ENCODE measurements around the gene SCYGR3.
"Not testable (repeated sequence)": the region's sequence is repeated elsewhere in the genome, so short reads cannot be mapped to it uniquely, and the experiment has no call there.

The SCYGR3 gene

GRCh38 chr2:227612546-227613271 is 1.9 kb downstream of the SCYGR3 start:
- DNase-seq: no peak

GRCh38 chr2:227610123-227610522 is 4.5 kb downstream of the SCYGR3 start:
- DNase-seq: no peak

GRCh38 chr2:227608561-227609338 is 5.9 kb downstream of the SCYGR3 start:
- no peak for DNase-seq

- DNase-seq: no peak
These were observed 6.7 kb downstream of the SCYGR3 start for GRCh38 chr2:227607941-227608340.

GRCh38 chr2:227606476-227606875 is 8.2 kb downstream of the SCYGR3 start:
- DNase-seq: no peak

GRCh38 chr2:227602358-227602757 is 12.3 kb downstream of the SCYGR3 start:
- no peak for DNase-seq

GRCh38 chr2:227598835-227599503 is 15.7 kb downstream of the SCYGR3 start, which contains the start of gene SCYGR2:
Gene SCYGR2, plus strand, starts transcription at chr2:227598893. Its CDS starts 0 bp downstream, at chr2:227598893.
- not testable (repeated sequence) for DNase-seq

GRCh38 chr2:227597998-227598397 is 16.6 kb downstream of the SCYGR3 start:
- no peak for DNase-seq

- no peak for DNase-seq
These were observed 17.6 kb downstream of the SCYGR3 start for GRCh38 chr2:227597036-227597435.

- no peak for DNase-seq
These were observed 18.8 kb downstream of the SCYGR3 start for GRCh38 chr2:227595797-227596196.

- DNase-seq: no peak
These were observed 21.8 kb downstream of the SCYGR3 start for GRCh38 chr2:227592694-227593387.

GRCh38 chr2:227582369-227582768 is 32.3 kb downstream of the SCYGR3 start:
- DNase-seq: no peak

- no peak for DNase-seq
These were observed 34.8 kb downstream of the SCYGR3 start for GRCh38 chr2:227579791-227580190.

- DNase-seq: no peak
These were observed 36.0 kb downstream of the SCYGR3 start for GRCh38 chr2:227578642-227579041.

- no peak for DNase-seq
These were observed 37.1 kb downstream of the SCYGR3 start for GRCh38 chr2:227577555-227577954.

GRCh38 chr2:227576812-227577211 is 37.8 kb downstream of the SCYGR3 start:
- no peak for DNase-seq

- no peak for DNase-seq
These were observed 38.5 kb downstream of the SCYGR3 start for GRCh38 chr2:227576110-227576509.

GRCh38 chr2:227570615-227571014 is 44.0 kb downstream of the SCYGR3 start:
- no peak for DNase-seq

- DNase-seq: no peak
These were observed 45.8 kb downstream of the SCYGR3 start for GRCh38 chr2:227568852-227569169.

GRCh38 chr2:227566012-227566411 is 48.6 kb downstream of the SCYGR3 start:
- DNase-seq: no peak

- no peak for DNase-seq
These were observed 49.6 kb downstream of the SCYGR3 start for GRCh38 chr2:227565080-227565479.

Measured in activated naive CD4-positive, alpha-beta T cell (primary cell).